Ishikawa (cell line): Measurements from ENCODE around the gene PRKCE.

ENCODE experiments used
- CEBPB ChIP-seq: IDR thresholded peaks from 2 replicates; pipeline ENCODE4 v1.6.1; 2012
- CREB1 ChIP-seq: IDR thresholded peaks from 2 replicates; pipeline ENCODE4 v1.6.1; 2012; ENCODE audit warnings: low read depth
- EP300 ChIP-seq: IDR thresholded peaks from 2 replicates; pipeline ENCODE4 v1.6.1; 2012; ENCODE audit warnings: borderline replicate concordance
- FOXM1 ChIP-seq: IDR thresholded peaks from 2 replicates; pipeline ENCODE4 v1.6.1; 2012; ENCODE audit warnings: low read depth, borderline replicate concordance
- MAX ChIP-seq: IDR thresholded peaks from 2 replicates; pipeline ENCODE4 v1.6.1; 2012
- NFIC ChIP-seq: IDR thresholded peaks from 2 replicates; pipeline ENCODE4 v1.6.1; 2012
- RAD21 ChIP-seq: IDR thresholded peaks from 2 replicates; pipeline ENCODE4 v1.6.1; 2012; ENCODE audit warnings: low read depth
- REST ChIP-seq: IDR thresholded peaks from 2 replicates; pipeline ENCODE4 v1.6.1; 2012; ENCODE audit warnings: low read depth, mild to moderate bottlenecking
- TAF1 ChIP-seq: IDR thresholded peaks from 2 replicates; pipeline ENCODE4 v1.6.1; 2012; ENCODE audit warnings: low read depth, mild to moderate bottlenecking
- TCF12 ChIP-seq: IDR thresholded peaks from 2 replicates; pipeline ENCODE4 v1.6.1; 2012; ENCODE audit warnings: low read depth
- TEAD4 ChIP-seq: IDR thresholded peaks from 2 replicates; pipeline ENCODE4 v1.6.1; 2012
- USF1 ChIP-seq: IDR thresholded peaks from 2 replicates; pipeline ENCODE4 v1.6.1; 2012
- YY1 ChIP-seq: IDR thresholded peaks from 2 replicates; pipeline ENCODE4 v1.6.1; 2012; ENCODE audit warnings: low read depth
- ZBTB7A ChIP-seq: IDR thresholded peaks from 2 replicates; pipeline ENCODE4 v1.6.1; 2012; ENCODE audit warnings: low read depth

- TF ChIP-seq YY1 (no peak), REST (no peak), CREB1 (no peak), USF1 (no peak), RAD21 (no peak), EP300 (no peak), NFIC (no peak), TCF12 (no peak), FOXM1 (no peak), TEAD4 (no peak), CEBPB (no peak), TAF1 (no peak), MAX (no peak), ZBTB7A (no peak)
These were observed 205.2 kb downstream of the PRKCE start for GRCh38 chr2:45856391-45857274.
